DND-41 (cell line): ENCODE measurements around the gene TM9SF4.
"Not testable (repeated sequence)": the region's sequence is repeated elsewhere in the genome, so short reads cannot be mapped to it uniquely, and the experiment has no call there.

Experiments
- EZH2 ChIP-seq: IDR thresholded peaks from 3 replicates; pipeline ENCODE4 v1.6.1; 2012; ENCODE audit warnings: borderline replicate concordance, low read depth, mild to moderate bottlenecking, moderate library complexity, low read length, inconsistent platforms; ENCODE audit not compliant: severe bottlenecking
- TF ChIP-seq, protein P1 (sequence below): IDR thresholded peaks from 2 replicates; pipeline ENCODE4 v1.5.1; 2012; ENCODE audit warnings: borderline replicate concordance, low read length, moderate library complexity, mild to moderate bottlenecking; ENCODE audit not compliant: poor library complexity, severe bottlenecking; ENCODE audit errors: extremely low read depth

GRCh38 chr20:32196613-32197012 is 87.1 kb downstream of the TM9SF4 start:
- TF ChIP-seq, protein P1, sequence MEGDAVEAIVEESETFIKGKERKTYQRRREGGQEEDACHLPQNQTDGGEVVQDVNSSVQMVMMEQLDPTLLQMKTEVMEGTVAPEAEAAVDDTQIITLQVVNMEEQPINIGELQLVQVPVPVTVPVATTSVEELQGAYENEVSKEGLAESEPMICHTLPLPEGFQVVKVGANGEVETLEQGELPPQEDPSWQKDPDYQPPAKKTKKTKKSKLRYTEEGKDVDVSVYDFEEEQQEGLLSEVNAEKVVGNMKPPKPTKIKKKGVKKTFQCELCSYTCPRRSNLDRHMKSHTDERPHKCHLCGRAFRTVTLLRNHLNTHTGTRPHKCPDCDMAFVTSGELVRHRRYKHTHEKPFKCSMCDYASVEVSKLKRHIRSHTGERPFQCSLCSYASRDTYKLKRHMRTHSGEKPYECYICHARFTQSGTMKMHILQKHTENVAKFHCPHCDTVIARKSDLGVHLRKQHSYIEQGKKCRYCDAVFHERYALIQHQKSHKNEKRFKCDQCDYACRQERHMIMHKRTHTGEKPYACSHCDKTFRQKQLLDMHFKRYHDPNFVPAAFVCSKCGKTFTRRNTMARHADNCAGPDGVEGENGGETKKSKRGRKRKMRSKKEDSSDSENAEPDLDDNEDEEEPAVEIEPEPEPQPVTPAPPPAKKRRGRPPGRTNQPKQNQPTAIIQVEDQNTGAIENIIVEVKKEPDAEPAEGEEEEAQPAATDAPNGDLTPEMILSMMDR = not testable (repeated sequence)
- not testable (repeated sequence) for TF ChIP-seq EZH2
